GM19395 (cell line): ENCODE measurements around the gene CCDC152.
"Not testable (repeated sequence)": the region's sequence is repeated elsewhere in the genome, so short reads cannot be mapped to it uniquely, and the experiment has no call there.

Experiments used
- ATAC-seq: cut with Tn5 transposase; IDR thresholded peaks from one replicate; pipeline ENCODE4 v1.9.1; 2021; ENCODE audit warnings: mild to moderate bottlenecking, moderate library complexity; ENCODE audit not compliant: unreplicated experiment

The CCDC152 gene

DNA sequence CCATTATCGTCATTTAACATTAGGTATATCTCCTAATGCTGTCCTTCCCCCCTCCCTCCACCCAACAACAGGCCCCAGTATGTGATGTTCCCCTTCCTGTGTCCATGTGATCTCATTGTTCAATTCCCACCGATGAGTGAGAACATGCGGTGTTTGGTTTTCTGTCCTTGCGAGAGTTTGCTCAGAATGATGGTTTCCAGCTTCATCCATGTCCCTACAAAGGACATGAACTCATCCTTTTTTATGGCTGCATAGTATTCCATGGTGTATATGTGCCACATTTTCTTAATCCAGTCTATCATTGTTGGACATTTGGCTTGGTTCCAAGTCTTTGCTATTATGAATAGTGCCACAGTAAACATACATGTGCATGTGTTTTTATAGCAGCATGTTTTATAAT lies 87.8 kb downstream of the CCDC152 start:
- not testable (repeated sequence) for ATAC-seq

- no peak for ATAC-seq
Observed at GRCh38 chr5:42848545-42848944, 91.9 kb downstream of the CCDC152 start.

GRCh38 chr5:42851481-42851880 lies 94.9 kb downstream of the CCDC152 start:
- ATAC-seq = no peak
